Astrocyte of the spinal cord (primary cell): ENCODE data around the gene HTR7.

Source experiments
- DNase-seq: peaks from one replicate; pipeline ENCODE4 v3.0.0; 2011; ENCODE audit warnings: low read depth, low spot score
- H3K4me3 ChIP-seq: 2 replicates; pipeline ENCODE4 v1.5.1; 2011; ENCODE audit warnings: low read depth, mild to moderate bottlenecking, low read length, moderate library complexity
- in situ Hi-C: cut with HindIII; loops from 2 replicates; pipeline ENCODE4 v1.10.0; 2017; ENCODE audit warnings: low sequenced_read_pairs
- TF ChIP-seq, protein P1 (sequence below): IDR thresholded peaks from 2 replicates; pipeline ENCODE4 v1.5.1; 2012; ENCODE audit warnings: low read depth, mild to moderate bottlenecking, low read length, inconsistent platforms

The HTR7 gene

GRCh38 chr10:90722832-90723231 is 135.0 kb downstream of the HTR7 start:
- in situ Hi-C loops = no loop called here
- no peak overlapping the region for H3K4me3 ChIP-seq
- DNase-seq = no peak
- TF ChIP-seq, protein P1, sequence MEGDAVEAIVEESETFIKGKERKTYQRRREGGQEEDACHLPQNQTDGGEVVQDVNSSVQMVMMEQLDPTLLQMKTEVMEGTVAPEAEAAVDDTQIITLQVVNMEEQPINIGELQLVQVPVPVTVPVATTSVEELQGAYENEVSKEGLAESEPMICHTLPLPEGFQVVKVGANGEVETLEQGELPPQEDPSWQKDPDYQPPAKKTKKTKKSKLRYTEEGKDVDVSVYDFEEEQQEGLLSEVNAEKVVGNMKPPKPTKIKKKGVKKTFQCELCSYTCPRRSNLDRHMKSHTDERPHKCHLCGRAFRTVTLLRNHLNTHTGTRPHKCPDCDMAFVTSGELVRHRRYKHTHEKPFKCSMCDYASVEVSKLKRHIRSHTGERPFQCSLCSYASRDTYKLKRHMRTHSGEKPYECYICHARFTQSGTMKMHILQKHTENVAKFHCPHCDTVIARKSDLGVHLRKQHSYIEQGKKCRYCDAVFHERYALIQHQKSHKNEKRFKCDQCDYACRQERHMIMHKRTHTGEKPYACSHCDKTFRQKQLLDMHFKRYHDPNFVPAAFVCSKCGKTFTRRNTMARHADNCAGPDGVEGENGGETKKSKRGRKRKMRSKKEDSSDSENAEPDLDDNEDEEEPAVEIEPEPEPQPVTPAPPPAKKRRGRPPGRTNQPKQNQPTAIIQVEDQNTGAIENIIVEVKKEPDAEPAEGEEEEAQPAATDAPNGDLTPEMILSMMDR = no peak

DNA sequence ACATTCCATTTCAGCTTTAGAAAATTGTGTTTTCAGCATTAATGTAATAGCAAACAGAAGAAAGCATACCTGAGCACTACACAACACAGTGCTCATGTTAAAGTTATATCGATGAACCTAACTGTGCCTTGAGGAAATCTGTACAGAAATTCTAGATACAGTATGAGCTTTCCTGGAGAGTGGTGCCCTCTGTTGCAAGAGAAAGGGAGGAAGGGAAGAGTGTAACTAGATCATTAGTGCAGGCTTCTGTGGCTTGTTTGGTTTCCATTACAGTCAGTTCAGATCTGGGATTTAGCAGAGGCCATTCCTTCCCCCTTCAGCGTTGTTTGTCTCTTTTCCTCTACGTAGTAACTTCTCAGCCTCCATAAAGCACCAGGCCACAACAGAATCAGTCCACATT is 139.7 kb downstream of the HTR7 start:
- no peak overlapping the region for H3K4me3 ChIP-seq
- DNase-seq = peak; percentile 18
- TF ChIP-seq, protein P1 = peak; percentile 41
- in situ Hi-C loops = no loop called here

DNA sequence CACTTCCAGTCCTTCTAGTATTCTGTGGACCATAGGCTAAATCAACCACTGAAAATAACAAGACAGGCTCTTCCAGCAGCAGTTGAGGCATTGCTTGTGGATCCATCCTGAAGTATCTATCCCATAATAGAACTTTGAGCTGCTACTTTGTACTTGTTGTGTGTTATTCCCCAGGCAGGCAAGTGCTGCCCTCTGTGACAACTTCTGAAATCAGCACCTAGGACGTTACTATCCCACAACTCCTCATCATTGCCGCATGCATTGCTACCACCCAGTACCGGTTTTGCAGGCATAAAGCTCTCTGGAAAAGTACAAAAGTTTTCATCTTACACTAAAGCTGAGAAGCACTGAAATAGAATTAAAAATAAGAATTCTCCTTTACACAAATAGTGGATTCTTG is 145.3 kb downstream of the HTR7 start:
- TF ChIP-seq, protein P1 = no peak
- in situ Hi-C loops = no loop called here
- no peak overlapping the region for H3K4me3 ChIP-seq
- DNase-seq = no peak

- DNase-seq = no peak
- TF ChIP-seq, protein P1 = no peak
- no peak overlapping the region for H3K4me3 ChIP-seq
- in situ Hi-C loops = no loop called here
Observed at GRCh38 chr10:90709727-90710126, 148.1 kb downstream of the HTR7 start.

DNA sequence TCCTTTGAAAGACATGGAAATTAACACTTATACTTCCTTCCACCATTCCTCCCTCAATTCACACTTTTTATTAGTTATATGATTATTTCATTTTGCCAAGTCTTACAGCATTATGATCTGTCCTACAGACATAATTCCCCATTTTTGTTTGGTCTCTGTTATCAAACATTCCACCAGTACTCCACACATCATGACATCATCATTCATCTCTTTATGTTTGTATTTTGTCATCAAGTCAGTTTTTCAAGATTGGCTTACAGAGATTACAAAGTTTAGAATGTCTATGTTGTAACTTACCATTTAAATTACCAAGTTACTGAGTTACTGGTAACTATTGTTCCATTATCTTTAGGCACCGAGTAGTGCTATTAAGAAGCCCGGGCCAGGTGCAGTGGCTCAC is 150.2 kb downstream of the HTR7 start:
- no peak overlapping the region for H3K4me3 ChIP-seq
- no peak for DNase-seq
- in situ Hi-C loops = no loop called here
- TF ChIP-seq, protein P1 = no peak

GRCh38 chr10:90701428-90701827 is 156.4 kb downstream of the HTR7 start:
- no peak overlapping the region for H3K4me3 ChIP-seq
- in situ Hi-C loops = no loop called here
- no peak for DNase-seq
- TF ChIP-seq, protein P1 = no peak
